Keratinocyte (primary cell): ENCODE results near the gene ARHGEF33. TPM values are rescaled to one million over a fixed set of nuclear protein-coding genes. Genes with fewer than 3 reads are reported as not detected.

Experiments used
- DNase-seq: peaks from one replicate; pipeline ENCODE4 v3.0.0-alpha.2; 2011; ENCODE audit warnings: low read depth, missing footprints, low spot score
- FAIRE-seq: peaks from 2 replicates; lab custom pipeline; 2011; peaks lifted over from hg19 to GRCh38; lab: Jason Lieb, UNC
- H2AFZ ChIP-seq: 2 replicates; pipeline ENCODE4 v1.6.0; 2012; ENCODE audit warnings: low read length, control low read depth, inconsistent platforms; ENCODE audit not compliant: control insufficient read depth
- H3K27ac ChIP-seq: 2 replicates; pipeline ENCODE4 v1.5.1; 2011; ENCODE audit warnings: low read length; ENCODE audit not compliant: control insufficient read depth, insufficient read depth
- H3K27me3 ChIP-seq: 3 replicates; pipeline ENCODE4 v1.6.0; 2011; ENCODE audit warnings: low read length; ENCODE audit not compliant: control insufficient read depth, insufficient read depth; ENCODE audit errors: extremely low read depth
- H3K36me3 ChIP-seq, 2 experiments: 2 replicates in 1 of 2; 3 replicates in 1 of 2; pipeline ENCODE4 v1.5.1; 2011; ENCODE audit warnings: low read length in 2 of 2, mild to moderate bottlenecking in 1 of 2; ENCODE audit not compliant: control insufficient read depth in 2 of 2, insufficient read depth in 2 of 2; ENCODE audit errors: extremely low read depth in 1 of 2
- H3K4me1 ChIP-seq: 3 replicates; pipeline ENCODE4 v1.5.1; 2011; ENCODE audit warnings: low read length; ENCODE audit not compliant: control insufficient read depth, insufficient read depth; ENCODE audit errors: extremely low read depth
- H3K4me2 ChIP-seq: 3 replicates; pipeline ENCODE4 v1.6.0; 2011; ENCODE audit warnings: low read depth, low read length; ENCODE audit not compliant: control insufficient read depth, insufficient read depth; ENCODE audit errors: extremely low read depth
- H3K4me3 ChIP-seq, 3 experiments: fragments of 200-600 bp in 1 of 3; sonication (generic) in 1 of 3; 2 replicates in 2 of 3; 3 replicates in 1 of 3; pipeline ENCODE4 v1.5.1; 2011 to 2016; ENCODE audit warnings: low read length in 3 of 3, mild to moderate bottlenecking in 3 of 3, control low read depth in 2 of 3, inconsistent platforms in 1 of 3, low read depth in 1 of 3, mixed read lengths in 1 of 3, mixed run types in 1 of 3, moderate library complexity in 1 of 3; ENCODE audit not compliant: control insufficient read depth in 2 of 3, insufficient read depth in 2 of 3; ENCODE audit errors: extremely low read depth in 1 of 3
- H3K79me2 ChIP-seq: 2 replicates; pipeline ENCODE4 v1.6.0; 2012; ENCODE audit warnings: low read length; ENCODE audit not compliant: control insufficient read depth, insufficient read depth
- H3K9ac ChIP-seq: 3 replicates; pipeline ENCODE4 v1.6.0; 2011; ENCODE audit warnings: low read length; ENCODE audit not compliant: control insufficient read depth, insufficient read depth; ENCODE audit errors: extremely low read depth
- H3K9me1 ChIP-seq: 3 replicates; pipeline ENCODE4 v1.6.0; 2011; ENCODE audit warnings: low read length; ENCODE audit not compliant: control insufficient read depth, insufficient read depth; ENCODE audit errors: extremely low read depth
- H3K9me3 ChIP-seq: 2 replicates; pipeline ENCODE4 v1.5.1; 2012; ENCODE audit warnings: low read depth, low read length; ENCODE audit not compliant: control insufficient read depth
- H4K20me1 ChIP-seq: 3 replicates; pipeline ENCODE4 v1.6.0; 2011; ENCODE audit warnings: low read length; ENCODE audit not compliant: control insufficient read depth, insufficient read depth; ENCODE audit errors: extremely low read depth
- EZH2 ChIP-seq: IDR thresholded peaks from one replicate; pipeline ENCODE4 v1.6.1; 2012; ENCODE audit warnings: inconsistent platforms, mild to moderate bottlenecking, low read length, moderate library complexity
- dilution Hi-C: fragments of 300-500 bp; cut with MboI; formaldehyde crosslinking; loops from one replicate; pipeline ENCODE4 v1.7.0; 2020; ENCODE audit warnings: low sequenced_read_pairs; ENCODE audit not compliant: extremely low pct_ligation_motif_present
- polyA plus RNA-seq, 5 experiments: library from polyadenylated mRNA; depleted of rRNA in 3 of 5; stranded (reverse) in 3 of 5; stranded (forward) in 1 of 5; unstranded in 1 of 5; fragments of >200 nt; gene quantifications; 1 replicate in 1 of 5; 2 replicates in 3 of 5; 3 replicates in 1 of 5; pipeline versions ENCODE4 v1.2.1 to v1.2.3, GENCODE V29; 2011 to 2012; ENCODE audit warnings: missing spikeins in 2 of 5, low read depth in 1 of 5, low replicate concordance in 1 of 5
- TF ChIP-seq, protein P1 (sequence below), 3 experiments: IDR thresholded peaks in 1 of 3; conservative IDR thresholded peaks in 1 of 3; optimal IDR thresholded peaks in 1 of 3; 2 replicates in 2 of 3; 3 replicates in 1 of 3; pipeline versions ENCODE3 to v1.5.1; 2011; ENCODE audit warnings: low read length in 3 of 3, mild to moderate bottlenecking in 3 of 3, moderate library complexity in 2 of 3, control low read depth in 1 of 3, inconsistent platforms in 1 of 3; ENCODE audit not compliant: insufficient read depth in 2 of 3; ENCODE audit errors: extremely low read depth in 1 of 3

ARHGEF33 gene
- polyA plus RNA-seq, 1 donor (not counting 4 experiments of a cell fraction or from before 2014, with no cell fraction given): 0.09 TPM

DNA sequence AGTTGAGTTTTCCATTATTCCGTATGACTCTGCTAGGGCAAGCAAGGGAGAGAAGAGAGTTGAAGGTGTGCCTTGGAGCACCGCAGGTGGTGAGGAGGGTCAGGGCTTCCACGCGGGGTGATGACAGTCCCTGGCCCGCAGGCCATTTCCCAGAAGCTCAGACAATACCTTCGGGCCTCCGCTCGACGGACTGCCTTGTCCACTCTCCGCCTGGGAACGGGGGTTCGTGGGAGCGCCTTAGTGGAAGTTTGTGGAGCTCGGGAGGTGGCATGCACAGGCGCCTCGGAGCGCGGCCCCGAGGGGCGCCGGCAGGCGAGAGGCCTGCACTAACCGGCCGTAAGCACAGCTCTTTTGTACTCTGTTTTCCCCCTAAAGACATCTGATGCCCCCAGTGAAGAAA, 69.8 kb downstream of the ARHGEF33 start:
- no peak overlapping the region for H3K9ac ChIP-seq
- peaks cover 17% of the 10 kb centered on the region for H3K27me3 ChIP-seq
- H3K36me3 ChIP-seq: no peaks in the 10 kb centered on the region
- TF ChIP-seq EZH2: no peak
- TF ChIP-seq, protein P1, sequence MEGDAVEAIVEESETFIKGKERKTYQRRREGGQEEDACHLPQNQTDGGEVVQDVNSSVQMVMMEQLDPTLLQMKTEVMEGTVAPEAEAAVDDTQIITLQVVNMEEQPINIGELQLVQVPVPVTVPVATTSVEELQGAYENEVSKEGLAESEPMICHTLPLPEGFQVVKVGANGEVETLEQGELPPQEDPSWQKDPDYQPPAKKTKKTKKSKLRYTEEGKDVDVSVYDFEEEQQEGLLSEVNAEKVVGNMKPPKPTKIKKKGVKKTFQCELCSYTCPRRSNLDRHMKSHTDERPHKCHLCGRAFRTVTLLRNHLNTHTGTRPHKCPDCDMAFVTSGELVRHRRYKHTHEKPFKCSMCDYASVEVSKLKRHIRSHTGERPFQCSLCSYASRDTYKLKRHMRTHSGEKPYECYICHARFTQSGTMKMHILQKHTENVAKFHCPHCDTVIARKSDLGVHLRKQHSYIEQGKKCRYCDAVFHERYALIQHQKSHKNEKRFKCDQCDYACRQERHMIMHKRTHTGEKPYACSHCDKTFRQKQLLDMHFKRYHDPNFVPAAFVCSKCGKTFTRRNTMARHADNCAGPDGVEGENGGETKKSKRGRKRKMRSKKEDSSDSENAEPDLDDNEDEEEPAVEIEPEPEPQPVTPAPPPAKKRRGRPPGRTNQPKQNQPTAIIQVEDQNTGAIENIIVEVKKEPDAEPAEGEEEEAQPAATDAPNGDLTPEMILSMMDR (optimal IDR thresholded peaks at IDR 0.05 in 1 of 3, IDR thresholded peaks at IDR 0.05 in 1 of 3, conservative IDR thresholded peaks at IDR 0.05 in 1 of 3; ENCODE audit: extremely low read depth in 1 of 3, insufficient read depth in 2 of 3, low read length in 3 of 3): no peak
- peak overlapping the region in 1 of 3 experiments; percentile 24 for H3K4me3 ChIP-seq
- no peak overlapping the region for H3K27ac ChIP-seq
- no peak overlapping the region for H3K4me2 ChIP-seq
- H3K9me1 ChIP-seq: no peaks in the 10 kb centered on the region
- no peaks in the 10 kb centered on the region for H3K79me2 ChIP-seq
- H3K9me3 ChIP-seq: no peaks in the 10 kb centered on the region
- FAIRE-seq: no peak
- no peaks in the 10 kb centered on the region for H4K20me1 ChIP-seq
- dilution Hi-C loops: no loop called here
- no peak for DNase-seq
- H2AFZ ChIP-seq: no peak overlapping the region
- H3K4me1 ChIP-seq: no peaks in the 10 kb centered on the region

- Histone ChIP-seq H3K27me3 (peaks cover 17% of the 10 kb centered on the region), H3K9ac (no peak overlapping the region), H3K4me2 (peak overlapping the region; percentile 55), H3K4me1 (no peaks in the 10 kb centered on the region), H3K9me1 (no peaks in the 10 kb centered on the region), H3K9me3 (no peaks in the 10 kb centered on the region), H4K20me1 (no peaks in the 10 kb centered on the region), H3K36me3 (no peaks in the 10 kb centered on the region), H2AFZ (peak overlapping the region; percentile 82), H3K4me3 (peak overlapping the region; percentile 8 to 42 (median 34)), H3K27ac (no peak overlapping the region), H3K79me2 (no peaks in the 10 kb centered on the region)
- TF ChIP-seq, protein P1 (optimal IDR thresholded peaks at IDR 0.05 in 1 of 3, IDR thresholded peaks at IDR 0.05 in 1 of 3, conservative IDR thresholded peaks at IDR 0.05 in 1 of 3; ENCODE audit: extremely low read depth in 1 of 3, insufficient read depth in 2 of 3, low read length in 3 of 3): peak in 1 of 3 experiments; percentile 37
- TF ChIP-seq EZH2: no peak
- peak; percentile 9 for DNase-seq
- no peak for FAIRE-seq
- dilution Hi-C loops: no loop called here
Measured at GRCh38 chr2:38959938-38960608, 70.4 kb downstream of the ARHGEF33 start.
